MM.1S (cell line): ENCODE data around the gene TACC2.

Experiments
- DNase-seq: peaks from one replicate; pipeline ENCODE4 v3.0.0-alpha.2; 2015
- H2AFZ ChIP-seq: fragments of 300-600 bp; sonication (generic); 2 replicates; pipeline ENCODE4 v1.6.0; 2016; ENCODE audit warnings: antibody characterized with exemption, low read length
- H3F3A ChIP-seq: fragments of 300-600 bp; sonication (generic); 2 replicates; pipeline ENCODE4 v1.6.1; 2016; ENCODE audit warnings: mild to moderate bottlenecking, antibody characterized with exemption, low read length, moderate library complexity, mixed read lengths; ENCODE audit not compliant: insufficient read depth
- H3K27ac ChIP-seq: fragments of 300-600 bp; sonication (generic); 2 replicates; pipeline ENCODE4 v1.5.1; 2016; ENCODE audit warnings: mild to moderate bottlenecking, low read length
- H3K27me3 ChIP-seq: fragments of 300-600 bp; sonication (generic); replicated peaks from 2 replicates; pipeline ENCODE4 v1.6.0; 2016; ENCODE audit warnings: low read length; ENCODE audit not compliant: insufficient read depth
- H3K36me3 ChIP-seq: fragments of 300-600 bp; sonication (generic); replicated peaks from 2 replicates; pipeline ENCODE4 v1.6.1; 2016; ENCODE audit warnings: mild to moderate bottlenecking, low read length, mixed read lengths; ENCODE audit not compliant: insufficient read depth
- H3K4me1 ChIP-seq: fragments of 300-600 bp; sonication (generic); 2 replicates; pipeline ENCODE4 v1.6.1; 2016; ENCODE audit warnings: low read length, mixed read lengths
- H3K4me2 ChIP-seq: fragments of 300-600 bp; sonication (generic); 2 replicates; pipeline ENCODE4 v1.6.0; 2016; ENCODE audit warnings: low read depth, low read length
- H3K4me3 ChIP-seq: fragments of 300-600 bp; sonication (generic); 2 replicates; pipeline ENCODE4 v1.5.1; 2016; ENCODE audit warnings: low read length, mixed read lengths
- H3K79me2 ChIP-seq: fragments of 300-600 bp; sonication (generic); 2 replicates; pipeline ENCODE4 v1.6.1; 2016; ENCODE audit warnings: mixed run types, low read length, mixed read lengths
- H3K9ac ChIP-seq: fragments of 300-600 bp; sonication (generic); 2 replicates; pipeline ENCODE4 v1.6.1; 2016; ENCODE audit warnings: low read length, mixed read lengths
- H3K9me2 ChIP-seq: fragments of 300-600 bp; sonication (generic); replicated peaks from 2 replicates; pipeline ENCODE4 v1.6.1; 2016; ENCODE audit warnings: mild to moderate bottlenecking, low read length, mixed read lengths; ENCODE audit not compliant: insufficient read depth
- H3K9me3 ChIP-seq: fragments of 300-600 bp; sonication (generic); replicated peaks from 2 replicates; pipeline ENCODE4 v1.6.1; 2016; ENCODE audit warnings: mild to moderate bottlenecking, low read length, mixed read lengths; ENCODE audit not compliant: insufficient read depth
- H4K20me1 ChIP-seq: fragments of 300-600 bp; sonication (generic); 2 replicates; pipeline ENCODE4 v1.6.1; 2016; ENCODE audit warnings: mild to moderate bottlenecking, low read length, moderate library complexity, mixed read lengths; ENCODE audit not compliant: insufficient read depth
- EZH2 ChIP-seq: fragments of 300-600 bp; sonication (generic); optimal IDR thresholded peaks from 2 replicates; pipeline ENCODE3; 2017; ENCODE audit warnings: low read depth, mild to moderate bottlenecking, antibody characterized with exemption, low read length, mixed read lengths
- EZH2phosphoT487 ChIP-seq: fragments of 300-600 bp; sonication (generic); IDR thresholded peaks from 2 replicates; pipeline ENCODE4 v1.6.1; 2018; ENCODE audit warnings: antibody characterized with exemption, low read length
- TF ChIP-seq, protein P1 (sequence below): fragments of 300-600 bp; sonication (generic); IDR thresholded peaks from 2 replicates; pipeline ENCODE4 v1.5.1; 2016; ENCODE audit warnings: antibody characterized with exemption, low read length, mixed read lengths

TACC2 gene

DNA sequence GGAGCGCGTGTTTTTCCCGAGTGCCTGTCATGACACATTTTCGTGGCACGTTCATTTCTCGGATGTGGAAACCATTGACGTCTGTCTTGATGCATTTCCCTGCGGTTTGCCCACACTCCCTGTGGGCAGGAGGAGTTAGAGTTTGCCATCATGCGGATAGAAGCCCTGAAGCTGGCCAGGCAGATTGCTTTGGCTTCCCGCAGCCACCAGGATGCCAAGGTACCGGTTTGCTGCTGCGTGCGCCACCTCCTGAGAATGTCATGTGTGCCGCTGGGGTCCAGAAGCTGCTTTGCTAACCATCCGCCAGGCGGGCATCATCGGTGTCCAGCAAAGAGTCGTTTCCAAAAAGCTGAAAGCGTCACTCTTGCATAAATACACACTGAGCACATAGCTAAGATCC is 241.3 kb downstream of the TACC2 start:
- H3K4me3 ChIP-seq, result no peak overlapping the region
- no peaks in the 10 kb centered on the region for H3K27me3 ChIP-seq
- H2AFZ ChIP-seq, result no peak overlapping the region
- no peaks in the 10 kb centered on the region for H3K9me3 ChIP-seq
- no peak overlapping the region for H3K27ac ChIP-seq
- H3K9me2 ChIP-seq, result no peaks in the 10 kb centered on the region
- TF ChIP-seq, protein P1, sequence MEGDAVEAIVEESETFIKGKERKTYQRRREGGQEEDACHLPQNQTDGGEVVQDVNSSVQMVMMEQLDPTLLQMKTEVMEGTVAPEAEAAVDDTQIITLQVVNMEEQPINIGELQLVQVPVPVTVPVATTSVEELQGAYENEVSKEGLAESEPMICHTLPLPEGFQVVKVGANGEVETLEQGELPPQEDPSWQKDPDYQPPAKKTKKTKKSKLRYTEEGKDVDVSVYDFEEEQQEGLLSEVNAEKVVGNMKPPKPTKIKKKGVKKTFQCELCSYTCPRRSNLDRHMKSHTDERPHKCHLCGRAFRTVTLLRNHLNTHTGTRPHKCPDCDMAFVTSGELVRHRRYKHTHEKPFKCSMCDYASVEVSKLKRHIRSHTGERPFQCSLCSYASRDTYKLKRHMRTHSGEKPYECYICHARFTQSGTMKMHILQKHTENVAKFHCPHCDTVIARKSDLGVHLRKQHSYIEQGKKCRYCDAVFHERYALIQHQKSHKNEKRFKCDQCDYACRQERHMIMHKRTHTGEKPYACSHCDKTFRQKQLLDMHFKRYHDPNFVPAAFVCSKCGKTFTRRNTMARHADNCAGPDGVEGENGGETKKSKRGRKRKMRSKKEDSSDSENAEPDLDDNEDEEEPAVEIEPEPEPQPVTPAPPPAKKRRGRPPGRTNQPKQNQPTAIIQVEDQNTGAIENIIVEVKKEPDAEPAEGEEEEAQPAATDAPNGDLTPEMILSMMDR, result no peak
- no peak for TF ChIP-seq EZH2phosphoT487
- TF ChIP-seq EZH2, result no peak
- H3K4me1 ChIP-seq, result no peaks in the 10 kb centered on the region
- no peaks in the 10 kb centered on the region for H3F3A ChIP-seq
- H3K79me2 ChIP-seq, result no peaks in the 10 kb centered on the region
- H4K20me1 ChIP-seq, result no peaks in the 10 kb centered on the region
- DNase-seq, result no peak
- H3K4me2 ChIP-seq, result no peak overlapping the region
- no peak overlapping the region for H3K9ac ChIP-seq
- no peaks in the 10 kb centered on the region for H3K36me3 ChIP-seq

DNA sequence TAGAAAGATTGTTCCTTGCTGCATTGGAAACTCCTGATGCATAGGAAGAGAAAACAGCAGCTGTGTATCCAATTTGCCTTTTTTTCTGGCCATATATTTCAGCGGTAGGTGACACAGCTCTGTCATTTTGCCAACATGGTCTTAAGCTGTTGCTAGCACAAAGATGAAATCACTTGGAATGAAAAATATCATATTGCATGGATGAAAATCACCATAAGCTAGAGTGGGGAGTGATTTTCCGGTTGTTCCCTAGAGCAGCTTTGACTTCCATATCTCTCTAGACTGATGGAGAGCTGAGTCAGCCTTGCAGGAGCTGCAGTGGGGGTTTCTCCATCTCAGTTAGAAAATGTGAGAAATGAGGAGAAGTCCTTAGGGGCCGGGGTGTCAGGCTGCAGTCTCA is 243.8 kb downstream of the TACC2 start:
- H3K27ac ChIP-seq, result no peak overlapping the region
- H3K79me2 ChIP-seq, result no peaks in the 10 kb centered on the region
- no peaks in the 10 kb centered on the region for H3K9me2 ChIP-seq
- H3K4me3 ChIP-seq, result no peak overlapping the region
- no peak overlapping the region for H2AFZ ChIP-seq
- H3K9ac ChIP-seq, result no peak overlapping the region
- H3F3A ChIP-seq, result no peaks in the 10 kb centered on the region
- DNase-seq, result no peak
- H3K4me2 ChIP-seq, result no peak overlapping the region
- TF ChIP-seq, protein P1, result no peak
- TF ChIP-seq EZH2 (no peak), EZH2phosphoT487 (no peak)
- H3K36me3 ChIP-seq, result no peaks in the 10 kb centered on the region
- no peaks in the 10 kb centered on the region for H3K9me3 ChIP-seq
- H4K20me1 ChIP-seq, result no peaks in the 10 kb centered on the region
- H3K4me1 ChIP-seq, result no peaks in the 10 kb centered on the region
- H3K27me3 ChIP-seq, result no peaks in the 10 kb centered on the region

DNA sequence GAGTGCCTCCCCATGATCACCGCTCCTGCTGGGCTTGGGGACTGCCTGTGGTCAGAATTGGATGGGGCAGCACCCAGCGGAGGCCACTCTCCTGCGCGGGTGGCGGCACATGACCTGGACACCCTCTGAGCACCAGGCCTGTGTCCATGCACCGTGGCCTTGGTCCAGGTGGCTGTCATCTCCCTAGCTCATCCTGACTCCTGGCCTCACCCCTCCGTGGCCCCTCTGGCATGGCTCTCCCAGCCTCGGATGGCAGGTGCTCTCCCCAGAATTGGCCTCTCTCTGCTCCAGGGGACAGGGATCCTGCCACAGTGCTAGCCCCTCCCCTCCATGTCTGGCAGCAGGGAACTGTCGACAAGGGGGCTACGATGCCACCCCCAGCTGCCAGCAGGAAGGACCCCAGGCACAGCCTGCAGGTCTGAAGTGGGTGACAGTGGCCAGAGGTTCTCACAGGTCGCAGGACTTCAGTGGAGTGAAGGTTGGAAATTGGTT is 244.9 kb downstream of the TACC2 start:
- Histone ChIP-seq H3K9me2 (no peaks in the 10 kb centered on the region), H4K20me1 (no peaks in the 10 kb centered on the region), H3F3A (no peaks in the 10 kb centered on the region), H3K27me3 (no peaks in the 10 kb centered on the region), H3K27ac (no peak overlapping the region), H3K4me3 (no peak overlapping the region), H3K9me3 (no peaks in the 10 kb centered on the region), H3K36me3 (no peaks in the 10 kb centered on the region), H3K4me2 (no peak overlapping the region), H3K4me1 (no peaks in the 10 kb centered on the region), H2AFZ (no peak overlapping the region), H3K9ac (no peak overlapping the region), H3K79me2 (no peaks in the 10 kb centered on the region)
- TF ChIP-seq, protein P1, result no peak
- no peak for TF ChIP-seq EZH2phosphoT487
- DNase-seq, result no peak
